Activated CD4-positive, alpha-beta T cell treated with anti-CD3 and anti-CD28 coated beads, Interleukin-2, amount 10 ng/mL, durations not matched to agents 24 days and 14 days (primary cell): ENCODE results near the gene DBNL. TPM values are rescaled to one million over a fixed set of nuclear protein-coding genes. Genes with fewer than 3 reads are reported as not detected.
"Not testable (repeated sequence)": the region's sequence is repeated elsewhere in the genome, so short reads cannot be mapped to it uniquely, and the experiment has no call there.

ENCODE experiments used
- DNase-seq: peaks from one replicate; pipeline ENCODE4 v3.0.0; 2022
- H3K27ac Mint-ChIP-seq: one replicate; pipeline ENCODE4 v1.8.0; 2022; ENCODE audit warnings: mild to moderate bottlenecking, mixed read lengths
- H3K27me3 Mint-ChIP-seq: one replicate; pipeline ENCODE4 v1.8.0; 2022; ENCODE audit warnings: mixed read lengths
- H3K36me3 Mint-ChIP-seq: one replicate; pipeline ENCODE4 v1.8.0; 2022; ENCODE audit warnings: low read depth, mild to moderate bottlenecking, mixed read lengths
- H3K4me1 Mint-ChIP-seq: one replicate; pipeline ENCODE4 v1.8.0; 2021; ENCODE audit warnings: mixed read lengths
- H3K4me3 Mint-ChIP-seq: one replicate; pipeline ENCODE4 v1.8.0; 2022; ENCODE audit warnings: mild to moderate bottlenecking, moderate library complexity, mixed read lengths
- H3K9me3 Mint-ChIP-seq: one replicate; pipeline ENCODE4 v1.8.0; 2021; ENCODE audit warnings: mixed read lengths
- intact Hi-C: fragments of 100-400 bp; cut with micrococcal nuclease; formaldehyde crosslinking; loops from one replicate; pipeline ENCODE4 v1.15.1; 2023
- total RNA-seq: library from RNA; stranded (reverse); gene quantifications from 2 replicates; pipeline ENCODE4 v1.2.3, GENCODE V29; 2022

The DBNL gene
- total RNA-seq, result 127 and 131 TPM in 2 replicates

- peak within 1 kb of the TSS; percentile 91 for H3K4me3 Mint-ChIP-seq
Measured at GRCh38 chr7:44044315-44045225, at the start of gene DBNL. TSS of gene DBNL (plus strand) at chr7:44044702. CDS start at chr7:44044738, 36 bp downstream.

GRCh38 chr7:43997532-43997931 is 47.0 kb upstream of the DBNL start, which contains the start of gene SPDYE1:
TSS of gene SPDYE1 (plus strand) at chr7:43997897. CDS start at chr7:43999950, 2,053 bp downstream.
- H3K4me3 Mint-ChIP-seq, H3K36me3 Mint-ChIP-seq, intact Hi-C loops, H3K9me3 Mint-ChIP-seq, H3K27me3 Mint-ChIP-seq, DNase-seq, H3K27ac Mint-ChIP-seq, H3K4me1 Mint-ChIP-seq: not testable (repeated sequence)

More at GRCh38 chr7:44044315-44045225, at the start of gene DBNL:
- intact Hi-C loops, result loop anchor here (1.0 kb wide), 2 partner anchors 25 to 38 kb away; partner anchors contain the start of gene POLM
- peak within 1 kb of the TSS; percentile 89 for H3K27ac Mint-ChIP-seq
- peak; percentile 99 for DNase-seq
- H3K9me3 Mint-ChIP-seq, result no peaks in the 10 kb centered on the region
- no peaks in the 10 kb centered on the region for H3K27me3 Mint-ChIP-seq
- H3K36me3 Mint-ChIP-seq, result peaks cover 29% of the 10 kb centered on the region
- peaks cover 40% of the 10 kb centered on the region for H3K4me1 Mint-ChIP-seq

- H3K4me1 Mint-ChIP-seq, H3K27me3 Mint-ChIP-seq, H3K36me3 Mint-ChIP-seq, H3K4me3 Mint-ChIP-seq, H3K9me3 Mint-ChIP-seq, DNase-seq, H3K27ac Mint-ChIP-seq, intact Hi-C loops: not testable (repeated sequence)
Measured at GRCh38 chr7:44012081-44012480, 32.4 kb upstream of the DBNL start.

DNA sequence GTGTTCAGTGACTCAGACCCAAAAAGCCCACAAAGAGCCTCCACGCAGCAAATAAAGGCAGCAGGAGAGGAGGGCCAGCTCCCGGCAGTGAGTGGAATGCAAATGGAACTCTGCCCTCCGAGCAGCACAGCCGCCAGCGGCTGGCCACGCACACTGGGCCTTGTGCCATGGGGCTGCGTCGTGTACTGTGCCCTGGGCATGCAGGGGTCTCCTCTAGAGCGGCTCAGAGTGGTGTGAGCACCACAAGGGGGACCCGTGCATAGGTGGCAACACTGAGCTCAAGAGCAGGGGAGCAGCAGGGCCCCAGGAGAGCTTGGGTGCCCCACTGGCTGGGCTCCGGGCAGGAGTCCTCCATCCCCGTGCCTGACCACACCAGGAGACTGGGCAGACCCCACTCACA is 29.4 kb upstream of the DBNL start:
- H3K9me3 Mint-ChIP-seq, H3K27me3 Mint-ChIP-seq, DNase-seq, H3K27ac Mint-ChIP-seq, H3K4me3 Mint-ChIP-seq, H3K36me3 Mint-ChIP-seq, intact Hi-C loops, H3K4me1 Mint-ChIP-seq: not testable (repeated sequence)

GRCh38 chr7:44018857-44019807 is 25.4 kb upstream of the DBNL start:
- intact Hi-C loops, result loop anchor here (1.0 kb wide), 1 partner anchor 25 kb away; the partner anchor contains the start of gene DBNL
- H3K4me1 Mint-ChIP-seq, result peaks cover 11% of the 10 kb centered on the region
- H3K4me3 Mint-ChIP-seq, result peak overlapping the region; percentile 89
- peak; percentile 100 for DNase-seq
- H3K27ac Mint-ChIP-seq, result peak overlapping the region; percentile 88
- not testable (repeated sequence) for H3K36me3 Mint-ChIP-seq, H3K9me3 Mint-ChIP-seq, H3K27me3 Mint-ChIP-seq

DNA sequence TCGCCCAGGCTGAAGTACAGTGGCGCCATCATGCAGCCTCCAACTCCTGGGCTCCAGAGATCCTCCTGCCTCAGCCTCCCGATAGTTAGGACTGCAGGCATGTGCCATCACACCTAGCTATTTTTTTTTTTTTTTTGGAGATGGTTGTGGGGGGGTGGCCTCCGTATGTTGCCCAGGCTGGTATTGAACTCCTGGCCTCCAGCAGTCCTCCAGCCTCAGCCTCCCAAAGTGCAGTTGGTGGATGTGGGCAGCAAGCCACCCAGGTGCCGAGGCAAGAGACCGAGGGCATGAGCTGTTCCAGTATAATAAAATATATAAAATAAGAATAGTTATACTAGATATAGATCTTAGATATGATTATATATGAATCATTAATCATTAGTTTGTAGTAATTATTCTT is 24.7 kb upstream of the DBNL start:
- H3K27ac Mint-ChIP-seq, H3K9me3 Mint-ChIP-seq, DNase-seq, H3K4me3 Mint-ChIP-seq, H3K27me3 Mint-ChIP-seq, H3K36me3 Mint-ChIP-seq: not testable (repeated sequence)
- peaks cover 11% of the 10 kb centered on the region for H3K4me1 Mint-ChIP-seq
- intact Hi-C loops, result loop anchor here (1.0 kb wide), 1 partner anchor 24 kb away; the partner anchor contains the start of gene DBNL

DNA sequence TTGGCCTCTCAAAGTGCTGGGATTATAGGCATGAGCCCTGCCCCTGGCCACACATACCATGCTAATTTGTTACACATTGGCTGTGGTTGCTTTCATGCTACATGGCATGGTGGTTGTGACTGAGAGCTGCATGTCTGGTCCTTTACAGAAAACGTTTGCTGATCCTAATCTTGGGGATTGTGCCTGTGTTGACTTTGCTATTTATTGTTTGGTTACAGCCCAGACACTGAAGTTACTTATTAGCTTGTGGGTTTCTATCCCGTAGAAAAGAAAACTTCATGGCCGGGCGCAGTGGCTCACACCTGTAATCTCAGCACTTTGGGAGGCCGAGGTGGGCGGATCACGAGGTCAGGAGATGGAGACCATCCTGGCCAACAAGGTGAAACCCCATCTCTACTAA is 22.4 kb upstream of the DBNL start:
- H3K4me3 Mint-ChIP-seq, DNase-seq, H3K36me3 Mint-ChIP-seq, H3K9me3 Mint-ChIP-seq, H3K27me3 Mint-ChIP-seq, intact Hi-C loops, H3K27ac Mint-ChIP-seq: not testable (repeated sequence)
- H3K4me1 Mint-ChIP-seq, result peaks cover 11% of the 10 kb centered on the region

- DNase-seq, intact Hi-C loops, H3K27me3 Mint-ChIP-seq, H3K9me3 Mint-ChIP-seq, H3K36me3 Mint-ChIP-seq: not testable (repeated sequence)
- Mint-ChIP-seq H3K27ac (peak overlapping the region; percentile 90), H3K4me3 (peak overlapping the region; percentile 55), H3K4me1 (peaks cover 11% of the 10 kb centered on the region)
Measured at GRCh38 chr7:44022796-44023467, 21.6 kb upstream of the DBNL start.

DNA sequence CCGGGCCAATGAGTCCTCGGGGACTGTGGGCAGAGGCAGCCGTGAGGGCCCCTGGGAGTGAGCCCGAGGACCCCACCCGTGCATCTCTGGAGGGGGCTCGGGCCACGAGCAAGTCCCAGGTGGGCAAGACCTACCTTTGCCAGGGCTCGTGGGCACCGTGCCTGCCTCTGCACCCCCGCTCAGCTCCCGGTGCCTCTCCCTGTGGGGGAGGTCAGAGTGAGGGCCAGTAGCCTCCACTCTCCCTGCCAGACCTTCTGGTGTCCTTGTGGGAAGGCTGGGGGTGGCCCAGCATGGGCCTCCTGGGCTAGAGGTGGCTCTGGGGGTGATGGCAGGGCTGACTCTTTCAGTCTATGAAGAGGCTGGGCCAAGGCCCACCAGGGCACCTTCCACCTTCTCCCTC is 15.1 kb upstream of the DBNL start:
- H3K4me1 Mint-ChIP-seq, H3K9me3 Mint-ChIP-seq, intact Hi-C loops, H3K36me3 Mint-ChIP-seq, H3K27me3 Mint-ChIP-seq, DNase-seq, H3K4me3 Mint-ChIP-seq, H3K27ac Mint-ChIP-seq: not testable (repeated sequence)

DNA sequence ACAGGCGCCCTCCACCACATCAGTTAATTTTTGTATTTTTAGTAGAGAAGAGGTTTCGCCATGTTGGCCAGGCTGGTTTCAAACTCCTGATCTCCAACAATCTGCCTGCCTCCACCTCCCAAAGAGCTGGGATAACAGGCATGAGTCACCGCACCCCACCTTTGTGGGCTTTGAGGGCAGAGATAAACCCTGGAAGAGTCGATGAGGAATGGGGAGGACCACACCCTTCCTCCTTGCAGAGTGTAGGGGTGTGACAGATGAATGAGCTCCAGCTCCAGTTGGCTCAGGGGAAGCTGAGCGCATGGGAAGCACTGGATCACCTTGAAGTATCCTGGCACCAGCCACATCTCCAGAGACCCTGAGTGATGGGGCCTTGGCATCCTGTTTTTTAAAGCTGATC is 14.5 kb upstream of the DBNL start:
- H3K36me3 Mint-ChIP-seq, DNase-seq, H3K4me3 Mint-ChIP-seq, H3K9me3 Mint-ChIP-seq, intact Hi-C loops, H3K27me3 Mint-ChIP-seq, H3K27ac Mint-ChIP-seq, H3K4me1 Mint-ChIP-seq: not testable (repeated sequence)

DNA sequence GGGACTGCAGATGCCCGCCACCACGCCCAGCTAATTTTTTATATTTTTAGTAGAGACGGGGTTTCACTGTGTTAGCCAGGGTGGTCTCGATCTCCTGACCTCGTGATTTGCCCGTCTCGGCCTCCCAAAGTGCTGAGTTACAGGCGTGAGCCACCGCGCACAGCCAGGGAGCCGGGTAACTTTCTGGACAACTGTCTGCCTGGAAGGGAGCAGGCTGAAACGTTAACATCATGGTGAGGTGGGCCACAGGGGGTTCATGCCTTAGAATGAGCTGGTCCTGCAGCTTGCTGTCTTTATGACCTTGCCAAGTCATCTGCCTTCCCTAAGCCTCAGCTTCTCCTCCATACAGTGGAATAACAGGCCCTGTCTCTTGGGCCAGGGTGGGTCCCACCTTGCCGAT is 13.2 kb upstream of the DBNL start:
- not testable (repeated sequence) for H3K27ac Mint-ChIP-seq, DNase-seq

GRCh38 chr7:44032031-44032430 is 12.5 kb upstream of the DBNL start:
- H3K9me3 Mint-ChIP-seq, intact Hi-C loops, H3K27ac Mint-ChIP-seq, DNase-seq, H3K4me1 Mint-ChIP-seq, H3K4me3 Mint-ChIP-seq, H3K36me3 Mint-ChIP-seq, H3K27me3 Mint-ChIP-seq: not testable (repeated sequence)

More for the DNA sequence above, 13.2 kb upstream of the DBNL start:
- H3K9me3 Mint-ChIP-seq, H3K36me3 Mint-ChIP-seq, H3K4me1 Mint-ChIP-seq, intact Hi-C loops, H3K4me3 Mint-ChIP-seq, H3K27me3 Mint-ChIP-seq: not testable (repeated sequence)
